ENCODE measurements around the gene EPHB4. TPM values are rescaled to one million over a fixed set of nuclear protein-coding genes. Genes with fewer than 3 reads are reported as not detected.

EPHB4 gene
- total RNA-seq, 2 donors from 2014 or later = 33.6 to 46.4 TPM

DNA sequence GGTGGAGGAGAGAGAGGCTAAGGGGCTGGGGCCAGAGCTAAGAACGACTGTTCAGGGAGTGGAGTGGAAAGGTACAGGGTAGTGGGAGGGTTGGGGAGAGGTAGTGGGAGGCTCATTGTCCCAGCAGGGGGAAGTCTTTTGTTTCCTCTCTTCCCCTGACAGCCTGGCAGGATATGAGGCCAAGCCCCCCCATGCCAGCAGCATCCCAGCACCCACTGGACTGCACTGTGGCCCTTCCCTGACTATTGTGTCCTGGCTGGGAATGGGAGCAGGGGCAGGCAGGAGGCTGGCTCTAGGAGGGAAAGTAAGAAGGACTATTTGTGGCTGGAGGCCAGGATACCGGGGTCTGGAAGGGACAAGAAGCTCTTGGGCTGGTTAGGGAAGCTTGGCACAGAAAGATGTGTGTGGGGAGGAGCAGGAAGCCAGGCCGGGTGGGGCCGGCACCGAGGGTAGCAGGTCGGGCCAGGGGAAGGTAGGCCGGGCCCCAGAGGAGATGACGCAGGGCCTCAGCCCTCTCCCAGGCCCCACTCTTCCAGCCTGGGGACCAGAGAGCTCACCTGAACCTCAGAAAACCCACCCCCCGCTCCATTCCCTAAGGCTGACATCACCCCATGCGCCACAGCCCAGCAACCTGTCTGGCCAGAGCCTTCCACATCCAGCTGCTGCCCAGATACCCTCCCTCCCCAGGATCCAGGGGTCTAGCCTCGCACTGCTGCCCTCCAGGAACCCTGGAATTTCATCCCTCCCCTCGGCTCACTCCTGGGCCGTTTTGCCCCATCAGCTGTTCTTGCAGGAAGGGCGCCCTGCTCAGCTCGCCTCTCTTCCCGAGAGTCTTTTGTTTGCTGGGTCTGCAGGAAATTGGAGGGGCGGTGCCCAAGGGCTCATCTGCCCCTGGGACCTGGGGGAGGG lies 8.8 kb upstream of the EPHB4 start:
- H3K36me3 ChIP-seq (replicated peaks in 1 of 2; ENCODE audit: insufficient read depth in 1 of 2, low read depth in 2 of 2) = no peaks in the 10 kb centered on the region
- H3K4me3 ChIP-seq = no peak overlapping the region
- no peaks in the 10 kb centered on the region for H3K9me3 ChIP-seq
- intact Hi-C loops (cut with DNase I) = no loop called here
- no peaks in the 10 kb centered on the region for H3K27me3 ChIP-seq
- DNase-seq (peak in 1 of 4 donors; percentile 43), ATAC-seq (peak; percentile 13)
- TF ChIP-seq, protein P1, sequence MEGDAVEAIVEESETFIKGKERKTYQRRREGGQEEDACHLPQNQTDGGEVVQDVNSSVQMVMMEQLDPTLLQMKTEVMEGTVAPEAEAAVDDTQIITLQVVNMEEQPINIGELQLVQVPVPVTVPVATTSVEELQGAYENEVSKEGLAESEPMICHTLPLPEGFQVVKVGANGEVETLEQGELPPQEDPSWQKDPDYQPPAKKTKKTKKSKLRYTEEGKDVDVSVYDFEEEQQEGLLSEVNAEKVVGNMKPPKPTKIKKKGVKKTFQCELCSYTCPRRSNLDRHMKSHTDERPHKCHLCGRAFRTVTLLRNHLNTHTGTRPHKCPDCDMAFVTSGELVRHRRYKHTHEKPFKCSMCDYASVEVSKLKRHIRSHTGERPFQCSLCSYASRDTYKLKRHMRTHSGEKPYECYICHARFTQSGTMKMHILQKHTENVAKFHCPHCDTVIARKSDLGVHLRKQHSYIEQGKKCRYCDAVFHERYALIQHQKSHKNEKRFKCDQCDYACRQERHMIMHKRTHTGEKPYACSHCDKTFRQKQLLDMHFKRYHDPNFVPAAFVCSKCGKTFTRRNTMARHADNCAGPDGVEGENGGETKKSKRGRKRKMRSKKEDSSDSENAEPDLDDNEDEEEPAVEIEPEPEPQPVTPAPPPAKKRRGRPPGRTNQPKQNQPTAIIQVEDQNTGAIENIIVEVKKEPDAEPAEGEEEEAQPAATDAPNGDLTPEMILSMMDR (IDR thresholded peaks at IDR 0.05) = no peak
- TF ChIP-seq POLR2A (IDR thresholded peaks at IDR 0.05) = no peak
- H3K4me1 ChIP-seq = peaks cover 36% of the 10 kb centered on the region
- peak overlapping the region; percentile 72 to 90 (median 78) for H3K27ac ChIP-seq
- 59 to 60% methylated on average over 15 to 17 of the region's 17 CpGs for WGBS, 2 donors

DNA sequence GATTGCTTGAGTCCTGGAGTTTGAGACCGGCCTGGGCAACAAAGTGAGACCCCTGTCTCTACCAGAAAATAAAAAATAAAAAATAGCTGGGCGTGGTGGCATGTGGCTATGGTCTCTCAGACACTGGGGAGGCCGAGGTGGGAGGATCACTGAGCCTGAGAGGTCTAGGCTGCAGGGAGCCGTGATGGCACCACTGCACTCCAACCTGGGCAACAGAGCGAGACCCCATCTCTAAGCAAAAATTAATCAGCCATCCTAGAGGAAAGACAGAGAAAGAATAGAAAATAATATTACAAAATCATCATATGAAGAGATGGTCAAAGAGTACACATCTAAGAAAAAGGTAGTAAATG lies 4.9 kb upstream of the EPHB4 start:
- no peak overlapping the region for H3K4me3 ChIP-seq
- H3K36me3 ChIP-seq (replicated peaks in 1 of 2; ENCODE audit: insufficient read depth in 1 of 2, low read depth in 2 of 2) = no peaks in the 10 kb centered on the region
- no peaks in the 10 kb centered on the region for H3K9me3 ChIP-seq
- intact Hi-C loops (cut with DNase I) = no loop called here
- H3K27me3 ChIP-seq = no peaks in the 10 kb centered on the region
- H3K4me1 ChIP-seq = peaks cover 60% of the 10 kb centered on the region
- 68 to 85% methylated on average over 5 of the region's 5 CpGs for WGBS, 2 donors
- TF ChIP-seq, protein P1 (IDR thresholded peaks at IDR 0.05) = no peak
- TF ChIP-seq POLR2A (IDR thresholded peaks at IDR 0.05) = no peak
- DNase-seq (no peak), ATAC-seq (no peak)
- peak overlapping the region; percentile 68 to 79 (median 73) for H3K27ac ChIP-seq

DNA sequence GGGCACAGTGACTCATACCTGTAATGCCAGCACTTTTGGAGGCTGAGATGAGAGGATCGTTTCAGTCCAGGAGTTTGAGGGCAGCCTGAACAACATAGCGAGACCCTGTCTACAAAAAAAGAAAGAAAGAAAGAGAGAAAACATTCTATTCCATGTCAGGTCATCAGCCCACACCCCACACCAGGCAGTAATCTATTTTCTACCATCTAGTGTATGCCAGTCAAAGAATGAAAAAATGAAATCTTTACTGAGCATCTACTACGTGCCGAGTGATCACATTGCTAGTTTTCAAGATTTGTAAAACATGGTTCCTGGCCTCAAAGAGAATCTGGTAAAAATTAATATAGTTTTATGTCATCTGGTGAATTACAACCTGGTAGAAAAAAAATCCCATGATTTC lies 3.1 kb upstream of the EPHB4 start:
- H3K4me3 ChIP-seq = no peak overlapping the region
- no peak for TF ChIP-seq POLR2A (IDR thresholded peaks at IDR 0.05)
- TF ChIP-seq, protein P1 (IDR thresholded peaks at IDR 0.05) = no peak
- no peaks in the 10 kb centered on the region for H3K9me3 ChIP-seq
- WGBS, 2 donors = 75 to 87% methylated on average over 4 of the region's 4 CpGs
- H3K27me3 ChIP-seq = no peaks in the 10 kb centered on the region
- no peaks in the 10 kb centered on the region for H3K36me3 ChIP-seq (replicated peaks in 1 of 2; ENCODE audit: insufficient read depth in 1 of 2, low read depth in 2 of 2)
- peak overlapping the region in 3 of 4 donors; percentile 68 to 79 (median 78) for H3K27ac ChIP-seq
- intact Hi-C loops (cut with DNase I) = no loop called here
- no peak for DNase-seq
- H3K4me1 ChIP-seq = peaks cover 59% of the 10 kb centered on the region
- ATAC-seq = no peak

DNA sequence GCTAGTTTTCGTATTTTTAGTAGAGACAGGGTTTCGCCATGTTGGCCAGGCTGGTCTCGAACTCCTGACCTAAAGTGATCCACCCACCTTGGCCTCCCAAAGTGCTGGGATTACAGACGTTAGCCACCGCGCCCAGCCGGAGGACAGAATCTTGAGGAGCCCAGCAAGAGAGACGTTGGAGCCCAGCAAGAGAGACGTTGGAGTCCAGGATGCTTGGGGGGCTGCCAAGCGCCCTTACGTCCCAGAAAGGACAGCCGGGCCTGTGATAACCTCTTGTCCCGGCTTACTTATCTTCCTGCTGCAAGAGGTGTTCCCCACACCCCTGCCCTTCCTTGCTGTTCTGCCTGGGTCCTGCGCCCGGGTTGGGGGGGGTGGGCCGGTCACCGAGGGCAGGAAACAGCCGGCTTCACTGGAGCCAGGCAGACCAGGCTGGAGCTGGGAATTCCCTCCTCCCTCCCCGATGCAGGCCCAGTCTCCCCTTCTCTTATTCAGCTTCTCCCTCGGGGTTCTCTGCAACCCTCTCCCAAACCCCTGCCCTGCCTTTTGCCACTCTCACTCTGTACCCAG lies 1.9 kb upstream of the EPHB4 start:
- H3K9me3 ChIP-seq = no peaks in the 10 kb centered on the region
- peaks cover 71% of the 10 kb centered on the region for H3K4me1 ChIP-seq
- H3K36me3 ChIP-seq (replicated peaks in 1 of 2; ENCODE audit: insufficient read depth in 1 of 2, low read depth in 2 of 2) = no peaks in the 10 kb centered on the region
- 36 to 37% methylated on average over 15 to 20 of the region's 20 CpGs for WGBS, 2 donors
- intact Hi-C loops (cut with DNase I) = no loop called here
- ATAC-seq = no peak
- peak overlapping the region in 3 of 4 donors; percentile 32 to 79 (median 74) for H3K27ac ChIP-seq
- no peak overlapping the region for H3K4me3 ChIP-seq
- DNase-seq = peak in 3 of 4 donors; percentile 26 to 53 (median 44)
- no peaks in the 10 kb centered on the region for H3K27me3 ChIP-seq
- TF ChIP-seq POLR2A (IDR thresholded peaks at IDR 0.05) = no peak
- TF ChIP-seq, protein P1 (IDR thresholded peaks at IDR 0.05) = no peak
